HEK293 (cell line): ENCODE data around the gene PKN1.
A peak's percentile ranks its signal among the peaks of the same experiment; 100 is the strongest.

ENCODE experiments used
- INSM2 ChIP-seq: fragments of 450-650 bp; formaldehyde crosslinking; IDR thresholded peaks from 2 replicates; pipeline ENCODE4 v1.5.1; 2016; ENCODE audit warnings: missing biosample characterization, missing genetic modification characterization
- KLF9 ChIP-seq: fragments of 450-650 bp; formaldehyde crosslinking; IDR thresholded peaks from 2 replicates; pipeline ENCODE4 v1.5.1; 2016; ENCODE audit warnings: missing biosample characterization, missing genetic modification characterization, low read depth
- PRDM10 ChIP-seq: fragments of 450-650 bp; formaldehyde crosslinking; IDR thresholded peaks from 2 replicates; pipeline ENCODE4 v1.5.1; 2016; ENCODE audit warnings: missing biosample characterization, missing genetic modification characterization
- REPIN1 ChIP-seq: fragments of 450-650 bp; formaldehyde crosslinking; IDR thresholded peaks from 2 replicates; pipeline ENCODE4 v1.5.1; 2017; ENCODE audit warnings: missing biosample characterization, missing genetic modification characterization, low read depth
- SP2 ChIP-seq: fragments of 450-650 bp; formaldehyde crosslinking; IDR thresholded peaks from 2 replicates; pipeline ENCODE4 v1.5.1; 2016; ENCODE audit warnings: missing biosample characterization, missing genetic modification characterization
- SP3 ChIP-seq: fragments of 450-650 bp; formaldehyde crosslinking; IDR thresholded peaks from 2 replicates; pipeline ENCODE4 v1.5.1; 2016; ENCODE audit warnings: missing biosample characterization, missing genetic modification characterization
- TRIM28 ChIP-seq: IDR thresholded peaks from 2 replicates; pipeline ENCODE4 v1.6.1; 2011; ENCODE audit warnings: low read length, control low read depth, borderline replicate concordance
- WT1 ChIP-seq: fragments of 450-650 bp; formaldehyde crosslinking; IDR thresholded peaks from 2 replicates; pipeline ENCODE4 v1.5.1; 2016; ENCODE audit warnings: missing biosample characterization, missing genetic modification characterization
- ZBTB44 ChIP-seq: fragments of 450-650 bp; IDR thresholded peaks from 2 replicates; pipeline ENCODE4 v1.5.1; 2018; ENCODE audit warnings: missing biosample characterization, mild to moderate bottlenecking, missing genetic modification characterization
- ZBTB8A ChIP-seq: fragments of 450-650 bp; formaldehyde crosslinking; IDR thresholded peaks from 2 replicates; pipeline ENCODE4 v1.5.1; 2016; ENCODE audit warnings: missing biosample characterization, missing genetic modification characterization
- ZEB2 ChIP-seq: fragments of 450-650 bp; formaldehyde crosslinking; IDR thresholded peaks from 2 replicates; pipeline ENCODE4 v1.5.1; 2016; ENCODE audit warnings: missing biosample characterization, missing genetic modification characterization
- ZFP37 ChIP-seq: fragments of 450-650 bp; formaldehyde crosslinking; IDR thresholded peaks from 2 replicates; pipeline ENCODE4 v1.5.1; 2016; ENCODE audit warnings: missing biosample characterization, missing genetic modification characterization
- ZFP41 ChIP-seq: fragments of 450-650 bp; formaldehyde crosslinking; IDR thresholded peaks from 2 replicates; pipeline ENCODE4 v1.5.1; 2016; ENCODE audit warnings: missing biosample characterization, missing genetic modification characterization, borderline replicate concordance
- ZIC2 ChIP-seq: fragments of 450-650 bp; formaldehyde crosslinking; IDR thresholded peaks from 2 replicates; pipeline ENCODE4 v1.5.1; 2016; ENCODE audit warnings: missing biosample characterization, missing genetic modification characterization
- ZNF157 ChIP-seq: fragments of 450-650 bp; formaldehyde crosslinking; IDR thresholded peaks from 2 replicates; pipeline ENCODE4 v1.5.1; 2016; ENCODE audit warnings: missing biosample characterization, missing genetic modification characterization
- ZNF174 ChIP-seq: fragments of 450-650 bp; formaldehyde crosslinking; IDR thresholded peaks from 2 replicates; pipeline ENCODE4 v1.5.0; 2017; ENCODE audit warnings: missing biosample characterization, mild to moderate bottlenecking, missing genetic modification characterization
- ZNF2 ChIP-seq: fragments of 450-650 bp; formaldehyde crosslinking; IDR thresholded peaks from 2 replicates; pipeline ENCODE4 v1.5.1; 2016; ENCODE audit warnings: missing biosample characterization, missing genetic modification characterization
- ZNF23 ChIP-seq: fragments of 450-650 bp; formaldehyde crosslinking; IDR thresholded peaks from 2 replicates; pipeline ENCODE4 v1.5.1; 2016; ENCODE audit warnings: missing biosample characterization, missing genetic modification characterization, borderline replicate concordance
- ZNF292 ChIP-seq: fragments of 450-650 bp; formaldehyde crosslinking; IDR thresholded peaks from 2 replicates; pipeline ENCODE4 v1.5.1; 2016; ENCODE audit warnings: low read depth, missing biosample characterization, missing genetic modification characterization, borderline replicate concordance
- ZNF37A ChIP-seq: fragments of 450-650 bp; IDR thresholded peaks from 2 replicates; pipeline ENCODE4 v1.5.1; 2018; ENCODE audit warnings: missing biosample characterization, missing genetic modification characterization
- ZNF404 ChIP-seq: fragments of 450-650 bp; formaldehyde crosslinking; IDR thresholded peaks from 2 replicates; pipeline ENCODE4 v1.5.1; 2017; ENCODE audit warnings: missing biosample characterization, missing genetic modification characterization
- ZNF426 ChIP-seq: fragments of 450-650 bp; formaldehyde crosslinking; IDR thresholded peaks from 2 replicates; pipeline ENCODE4 v1.5.1; 2017; ENCODE audit warnings: missing biosample characterization, missing genetic modification characterization, mild to moderate bottlenecking, inconsistent platforms, moderate library complexity
- ZNF585B ChIP-seq: fragments of 450-650 bp; formaldehyde crosslinking; IDR thresholded peaks from 2 replicates; pipeline ENCODE4 v1.5.1; 2016; ENCODE audit warnings: missing biosample characterization, missing genetic modification characterization
- ZNF629 ChIP-seq: fragments of 450-650 bp; formaldehyde crosslinking; IDR thresholded peaks from 2 replicates; pipeline ENCODE4 v1.5.1; 2017; ENCODE audit warnings: missing biosample characterization, missing genetic modification characterization
- ZNF660 ChIP-seq: fragments of 450-650 bp; IDR thresholded peaks from 2 replicates; pipeline ENCODE4 v1.5.1; 2018; ENCODE audit warnings: missing biosample characterization, mild to moderate bottlenecking, missing genetic modification characterization
- ZNF704 ChIP-seq: fragments of 450-650 bp; formaldehyde crosslinking; IDR thresholded peaks from 2 replicates; pipeline ENCODE4 v1.5.1; 2016; ENCODE audit warnings: missing biosample characterization, missing genetic modification characterization
- ZSCAN30 ChIP-seq: fragments of 450-650 bp; IDR thresholded peaks from 2 replicates; pipeline ENCODE4 v1.5.1; 2018; ENCODE audit warnings: missing biosample characterization, mild to moderate bottlenecking, missing genetic modification characterization, moderate library complexity
- TF ChIP-seq, protein P1 (sequence below): fragments of 450-650 bp; formaldehyde crosslinking; IDR thresholded peaks from 2 replicates; pipeline ENCODE4 v1.5.1; 2016; ENCODE audit warnings: missing biosample characterization, missing genetic modification characterization
- TF ChIP-seq, protein P2 (sequence below): fragments of 450-650 bp; formaldehyde crosslinking; optimal IDR thresholded peaks from 2 replicates; pipeline ENCODE3; 2016; ENCODE audit warnings: missing biosample characterization, mild to moderate bottlenecking, missing genetic modification characterization

PKN1 gene

DNA sequence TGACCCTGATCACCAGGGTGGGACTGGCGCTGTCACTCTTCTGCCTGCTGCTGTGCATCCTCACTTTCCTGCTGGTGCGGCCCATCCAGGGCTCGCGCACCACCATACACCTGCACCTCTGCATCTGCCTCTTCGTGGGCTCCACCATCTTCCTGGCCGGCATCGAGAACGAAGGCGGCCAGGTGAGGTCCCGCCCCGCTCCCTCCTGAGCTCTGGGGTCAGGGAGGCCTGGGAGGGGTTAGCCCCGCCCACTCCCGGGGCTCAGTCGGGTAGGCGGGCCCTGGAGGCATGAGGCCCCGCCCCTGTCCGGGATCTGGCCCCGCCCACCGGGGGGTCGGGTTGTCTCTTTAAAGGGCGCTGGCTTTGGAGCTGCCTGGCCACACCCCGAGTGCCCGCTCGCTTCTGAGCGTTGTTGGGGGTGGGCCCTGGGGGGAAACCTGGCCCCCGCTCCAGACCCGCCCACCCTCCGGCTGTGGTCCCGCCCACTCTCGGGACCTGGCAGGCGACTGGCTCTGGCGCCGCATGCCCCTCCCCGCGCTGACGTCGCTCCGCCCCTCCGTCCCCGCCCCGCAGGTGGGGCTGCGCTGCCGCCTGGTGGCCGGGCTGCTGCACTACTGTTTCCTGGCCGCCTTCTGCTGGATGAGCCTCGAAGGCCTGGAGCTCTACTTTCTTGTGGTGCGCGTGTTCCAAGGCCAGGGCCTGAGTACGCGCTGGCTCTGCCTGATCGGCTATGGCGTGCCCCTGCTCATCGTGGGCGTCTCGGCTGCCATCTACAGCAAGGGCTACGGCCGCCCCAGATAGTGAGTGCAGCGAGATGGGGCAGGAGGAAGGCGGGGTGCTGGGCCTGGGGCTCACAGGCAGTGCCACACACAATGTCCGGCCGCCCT is 27.1 kb upstream of the PKN1 start (continued):
- TF ChIP-seq ZNF157 (tag by site-specific recombination) (no peak), ZBTB44 (tag by site-specific recombination) (no peak), ZNF23 (no peak), ZNF404 (tag by site-specific recombination) (no peak), ZSCAN30 (tag by site-specific recombination) (0 out of 2 replicates have a peak, but pooled peaks have one; percentile 26), ZNF174 (tag by site-specific recombination) (no peak), KLF9 (peak; percentile 92), ZNF629 (tag by site-specific recombination) (0 out of 2 replicates have a peak, but pooled peaks have one; percentile 39), ZNF292 (no peak), ZNF426 (no peak), ZEB2 (0 out of 2 replicates have a peak, but pooled peaks have one; percentile 26), ZFP41 (tag by site-specific recombination) (no peak), WT1 (tag by site-specific recombination) (no peak), PRDM10 (tag by site-specific recombination) (peak; percentile 22; the same call in 1 of the 2 replicates), ZNF704 (no peak), ZNF585B (tag by site-specific recombination) (no peak), SP2 (tag by site-specific recombination) (peak; percentile 91), INSM2 (tag by site-specific recombination) (no peak), ZFP37 (tag by site-specific recombination) (no peak), SP3 (peak; percentile 91), ZNF2 (0 out of 2 replicates have a peak, but pooled peaks have one; percentile 20), ZNF37A (tag by site-specific recombination) (no peak), REPIN1 (no peak), ZBTB8A (tag by site-specific recombination) (peak; percentile 77), ZNF660 (tag by site-specific recombination) (peak; percentile 73), ZIC2 (no peak), TRIM28 (no peak)
- TF ChIP-seq, protein P1, sequence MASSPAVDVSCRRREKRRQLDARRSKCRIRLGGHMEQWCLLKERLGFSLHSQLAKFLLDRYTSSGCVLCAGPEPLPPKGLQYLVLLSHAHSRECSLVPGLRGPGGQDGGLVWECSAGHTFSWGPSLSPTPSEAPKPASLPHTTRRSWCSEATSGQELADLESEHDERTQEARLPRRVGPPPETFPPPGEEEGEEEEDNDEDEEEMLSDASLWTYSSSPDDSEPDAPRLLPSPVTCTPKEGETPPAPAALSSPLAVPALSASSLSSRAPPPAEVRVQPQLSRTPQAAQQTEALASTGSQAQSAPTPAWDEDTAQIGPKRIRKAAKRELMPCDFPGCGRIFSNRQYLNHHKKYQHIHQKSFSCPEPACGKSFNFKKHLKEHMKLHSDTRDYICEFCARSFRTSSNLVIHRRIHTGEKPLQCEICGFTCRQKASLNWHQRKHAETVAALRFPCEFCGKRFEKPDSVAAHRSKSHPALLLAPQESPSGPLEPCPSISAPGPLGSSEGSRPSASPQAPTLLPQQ (tag by site-specific recombination) = peak; percentile 99
- TF ChIP-seq, protein P2, sequence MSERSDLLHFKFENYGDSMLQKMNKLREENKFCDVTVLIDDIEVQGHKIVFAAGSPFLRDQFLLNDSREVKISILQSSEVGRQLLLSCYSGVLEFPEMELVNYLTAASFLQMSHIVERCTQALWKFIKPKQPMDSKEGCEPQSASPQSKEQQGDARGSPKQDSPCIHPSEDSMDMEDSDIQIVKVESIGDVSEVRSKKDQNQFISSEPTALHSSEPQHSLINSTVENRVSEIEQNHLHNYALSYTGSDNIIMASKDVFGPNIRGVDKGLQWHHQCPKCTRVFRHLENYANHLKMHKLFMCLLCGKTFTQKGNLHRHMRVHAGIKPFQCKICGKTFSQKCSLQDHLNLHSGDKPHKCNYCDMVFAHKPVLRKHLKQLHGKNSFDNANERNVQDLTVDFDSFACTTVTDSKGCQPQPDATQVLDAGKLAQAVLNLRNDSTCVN (tag by site-specific recombination) = peak; percentile 68
- TF ChIP-seq, all 188 proteins: peak for 38
